Stimulated activated CD4-positive, alpha-beta T cell treated with anti-CD3 and anti-CD28 coated beads, Interleukin-15, amount 100 ng/mL, for 24 hours (primary cell): ENCODE results near the gene PSMD6.

ENCODE experiments used
- DNase-seq: peaks from one replicate; pipeline ENCODE4 v3.0.0-alpha.2; 2020

The PSMD6 gene

GRCh38 chr3:64008017-64008416, 15.3 kb downstream of the PSMD6 start:
- no peak for DNase-seq

- DNase-seq, result no peak
Measured at GRCh38 chr3:64003589-64003988, 19.7 kb downstream of the PSMD6 start.

GRCh38 chr3:64002233-64002632, 21.1 kb downstream of the PSMD6 start:
- no peak for DNase-seq

GRCh38 chr3:64000453-64001055, 22.7 kb downstream of the PSMD6 start:
- DNase-seq, result no peak

GRCh38 chr3:63998852-63999754, 24.2 kb downstream of the PSMD6 start:
- no peak for DNase-seq

GRCh38 chr3:63995086-63995485, 28.2 kb downstream of the PSMD6 start:
- no peak for DNase-seq

- peak; percentile 48 for DNase-seq
Measured at GRCh38 chr3:63993653-63994079, 29.6 kb downstream of the PSMD6 start.

- DNase-seq, result no peak
Measured at GRCh38 chr3:63992516-63993209, 30.6 kb downstream of the PSMD6 start.

- DNase-seq, result no peak
Measured at GRCh38 chr3:63991666-63992065, 31.6 kb downstream of the PSMD6 start.

GRCh38 chr3:63990733-63991132, 32.6 kb downstream of the PSMD6 start:
- DNase-seq, result no peak

GRCh38 chr3:63990204-63990603, 33.1 kb downstream of the PSMD6 start:
- no peak for DNase-seq

- no peak for DNase-seq
Measured at GRCh38 chr3:63988943-63989342, 34.4 kb downstream of the PSMD6 start.

GRCh38 chr3:63986831-63987230, 36.5 kb downstream of the PSMD6 start:
- no peak for DNase-seq

GRCh38 chr3:63986146-63986545, 37.1 kb downstream of the PSMD6 start:
- no peak for DNase-seq

- no peak for DNase-seq
Measured at GRCh38 chr3:63984391-63984790, 38.9 kb downstream of the PSMD6 start.

- no peak for DNase-seq
Measured at GRCh38 chr3:63981980-63982379, 41.3 kb downstream of the PSMD6 start.

GRCh38 chr3:63980830-63981498, 42.3 kb downstream of the PSMD6 start:
- no peak for DNase-seq

- no peak for DNase-seq
Measured at GRCh38 chr3:63980019-63980418, 43.3 kb downstream of the PSMD6 start.

GRCh38 chr3:63979093-63979885, 44.0 kb downstream of the PSMD6 start:
- no peak for DNase-seq

- DNase-seq, result no peak
Measured at GRCh38 chr3:63977893-63978292, 45.4 kb downstream of the PSMD6 start.

- DNase-seq, result no peak
Measured at GRCh38 chr3:63976872-63977200, 46.5 kb downstream of the PSMD6 start.

GRCh38 chr3:63976161-63976871, 47.0 kb downstream of the PSMD6 start:
- no peak for DNase-seq
